ENCODE results near the gene CATSPER4. TPM values are rescaled to one million over a fixed set of nuclear protein-coding genes. Genes with fewer than 3 reads are reported as not detected.
"Not testable (repeated sequence)": the region's sequence is repeated elsewhere in the genome, so short reads cannot be mapped to it uniquely, and the experiment has no call there.

The CATSPER4 gene
- total and polyA plus RNA-seq, 3 donors from 2014 or later = 4.9 to 13.2 (median 8.2) TPM

DNA sequence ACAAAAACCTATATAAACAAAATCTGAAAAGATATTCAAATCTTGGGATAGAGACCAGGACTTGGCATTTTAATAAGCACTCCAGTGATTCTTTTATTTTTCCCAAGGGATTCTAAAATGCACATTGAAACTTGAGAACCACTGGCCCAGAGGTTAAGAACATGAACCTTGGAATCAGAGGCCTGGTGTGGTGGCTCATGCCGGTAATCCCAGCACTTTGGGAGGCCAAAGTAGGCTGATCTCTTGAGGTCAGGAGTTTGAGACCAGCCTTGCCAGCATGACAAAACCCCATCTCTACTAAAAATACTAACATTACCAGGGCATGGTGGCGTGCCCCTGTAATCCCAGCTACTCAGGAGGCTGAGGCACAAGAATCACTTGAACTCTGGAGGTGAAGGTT, 30.7 kb downstream of the CATSPER4 start:
- H3K9me3 ChIP-seq = no peaks in the 10 kb centered on the region
- intact Hi-C loops (cut with DNase I; ENCODE audit: low total_unique reads) = no loop called here
- TF ChIP-seq POLR2A (IDR thresholded peaks at IDR 0.05) = no peak
- TF ChIP-seq CTCF (IDR thresholded peaks at IDR 0.05) = no peak
- H3K36me3 ChIP-seq (ENCODE audit: low read depth, missing control alignments) = no peaks in the 10 kb centered on the region
- H3K4me3 ChIP-seq = no peak overlapping the region
- 86% methylated on average over 2 of the region's 2 CpGs for WGBS, 2 donors
- H3K27ac ChIP-seq = no peak overlapping the region
- H3K27me3 ChIP-seq = no peaks in the 10 kb centered on the region
- H3K4me1 ChIP-seq = peaks cover 5% of the 10 kb centered on the region
- DNase-seq = no peak

DNA sequence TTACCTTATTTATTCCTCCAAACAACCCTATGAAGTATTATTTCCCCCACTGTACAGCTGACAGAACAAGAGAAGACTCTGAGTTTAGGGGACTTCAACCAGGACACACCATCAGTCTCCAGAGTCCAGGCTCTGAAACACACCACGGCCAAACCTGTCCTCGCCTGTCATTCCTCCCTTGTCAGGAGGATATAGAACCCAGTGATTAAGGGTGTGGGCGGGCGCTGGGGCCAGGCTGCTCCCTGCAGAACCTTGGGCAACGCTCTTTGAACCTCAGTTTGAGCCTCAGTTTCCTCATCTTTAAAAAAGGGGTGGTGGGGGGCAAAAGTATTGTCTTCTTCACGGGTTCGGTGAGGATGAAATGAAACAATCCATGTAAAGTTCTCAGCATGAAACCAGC, 34.2 kb downstream of the CATSPER4 start:
- Histone ChIP-seq H3K4me3 (peak overlapping the region in 1 of 2 donors; percentile 62), H3K27me3 (no peaks in the 10 kb centered on the region), H3K9me3 (no peaks in the 10 kb centered on the region), H3K36me3 (ENCODE audit: low read depth, missing control alignments) (no peaks in the 10 kb centered on the region), H3K27ac (no peak overlapping the region), H3K4me1 (peaks cover 5% of the 10 kb centered on the region)
- TF ChIP-seq CTCF (IDR thresholded peaks at IDR 0.05) (no peak), POLR2A (IDR thresholded peaks at IDR 0.05) (no peak)
- intact Hi-C loops (cut with DNase I; ENCODE audit: low total_unique reads) = no loop called here
- WGBS, 2 donors = 57 to 61% methylated on average over 7 of the region's 7 CpGs
- DNase-seq = no peak

DNA sequence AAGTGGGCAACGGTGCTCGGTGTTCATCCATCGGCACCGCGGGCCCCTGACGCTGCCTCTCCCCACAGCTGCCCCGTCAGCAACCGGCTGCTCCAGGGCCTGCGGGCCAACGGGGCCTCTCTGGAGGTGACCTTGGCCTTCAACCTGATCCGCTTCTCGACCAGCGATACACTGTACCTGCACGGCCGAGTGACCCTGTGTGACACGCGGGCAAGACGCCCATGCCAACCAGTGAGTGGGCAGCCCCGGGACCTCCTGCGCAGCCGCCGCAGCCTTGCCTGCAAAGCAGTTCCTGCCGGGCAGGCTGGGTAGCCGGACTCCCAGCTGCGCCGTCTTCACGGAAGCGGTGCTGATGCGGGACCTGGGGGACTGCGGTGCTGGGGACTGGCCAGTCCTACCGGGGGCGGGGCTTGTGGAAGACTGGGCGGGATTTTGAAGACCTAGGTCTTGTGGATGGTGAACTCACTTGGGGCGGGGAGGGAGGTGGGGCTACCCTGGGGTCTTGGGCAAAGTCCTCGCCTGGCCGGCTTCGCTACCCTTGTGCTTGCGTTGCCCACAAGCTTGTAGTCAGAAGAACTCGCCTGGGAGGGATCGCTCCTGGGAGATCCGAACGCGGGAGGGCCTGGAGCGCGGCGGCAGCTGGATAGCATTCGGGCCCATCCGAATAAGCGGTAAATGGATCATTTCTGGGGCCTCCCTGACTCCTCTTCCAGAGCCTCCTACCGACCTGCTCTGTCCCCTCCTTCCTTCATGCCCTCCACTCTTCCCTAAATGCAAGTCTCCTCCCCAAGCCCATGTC, 34.8 kb downstream of the CATSPER4 start:
- no peak for TF ChIP-seq POLR2A (IDR thresholded peaks at IDR 0.05)
- TF ChIP-seq CTCF (IDR thresholded peaks at IDR 0.05) = no peak
- 3 to 6% methylated on average over 11 to 45 of the region's 50 CpGs for WGBS, 2 donors
- peak; percentile 76 for DNase-seq
- H3K4me1 ChIP-seq = peaks cover 5% of the 10 kb centered on the region
- no peaks in the 10 kb centered on the region for H3K27me3 ChIP-seq
- peak overlapping the region; percentile 37 to 62 for H3K4me3 ChIP-seq
- H3K36me3 ChIP-seq (ENCODE audit: low read depth, missing control alignments) = no peaks in the 10 kb centered on the region
- intact Hi-C loops (cut with DNase I; ENCODE audit: low total_unique reads) = no loop called here
- H3K9me3 ChIP-seq = no peaks in the 10 kb centered on the region
- no peak overlapping the region for H3K27ac ChIP-seq

DNA sequence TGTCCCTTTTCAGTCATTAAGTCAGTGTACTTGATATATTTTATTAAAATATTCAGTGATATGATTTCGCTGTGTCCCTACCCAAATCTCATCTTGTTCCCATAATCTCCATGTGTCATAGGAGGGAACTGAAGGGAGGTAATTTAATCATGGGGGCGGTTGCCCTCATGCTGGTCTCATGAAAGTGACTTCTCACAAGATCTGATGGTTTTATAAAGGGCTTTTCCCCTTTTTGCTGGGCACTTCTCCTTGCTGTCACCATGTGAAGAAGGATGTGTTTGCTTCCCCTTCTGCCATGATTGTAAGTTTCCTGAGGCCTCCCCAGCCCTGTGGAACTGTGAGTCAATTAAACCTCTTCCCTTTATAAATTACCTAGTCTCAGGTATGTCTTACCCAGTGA, 40.3 kb downstream of the CATSPER4 start:
- H3K4me1 ChIP-seq; H3K27ac ChIP-seq; H3K9me3 ChIP-seq; intact Hi-C loops (cut with DNase I; ENCODE audit: low total_unique reads); H3K27me3 ChIP-seq; H3K36me3 ChIP-seq (ENCODE audit: low read depth, missing control alignments); H3K4me3 ChIP-seq; DNase-seq: not testable (repeated sequence)
- WGBS, 2 donors = 81 to 84% methylated on average over 2 of the region's 2 CpGs

GRCh38 chr1:26233903-26234643, 43.7 kb downstream of the CATSPER4 start, which contains the start of gene CEP85:
TSS of gene CEP85 (plus strand) at chr1:26234200. CDS start at chr1:26239784, 5,584 bp downstream.
- TF ChIP-seq CTCF (IDR thresholded peaks at IDR 0.05) = peak; percentile 61 to 87 (median 82)
- TF ChIP-seq POLR2A (IDR thresholded peaks at IDR 0.05) = peak; percentile 23
- intact Hi-C loops (cut with DNase I; ENCODE audit: low total_unique reads) = no loop called here
- no peaks in the 10 kb centered on the region for H3K4me1 ChIP-seq
- no peaks in the 10 kb centered on the region for H3K27me3 ChIP-seq
- peak within 1 kb of the TSS; percentile 67 to 69 for H3K4me3 ChIP-seq
- H3K36me3 ChIP-seq (ENCODE audit: low read depth, missing control alignments) = no peaks in the 10 kb centered on the region
- no peaks in the 10 kb centered on the region for H3K9me3 ChIP-seq
- H3K27ac ChIP-seq = peak within 1 kb of the TSS; percentile 78 to 91
- WGBS, 2 donors = 0% methylated on average over 51 to 71 of the region's 73 CpGs
- peak; percentile 99 for DNase-seq

Data from testis (tissue), 3 donors.